ENCODE results near the gene HHAT. TPM values are rescaled to one million over a fixed set of nuclear protein-coding genes. Genes with fewer than 3 reads are reported as not detected.

The HHAT gene
- total and polyA plus RNA-seq, 8 donors: under 0.01 to 5.8 (median 1.6) TPM

DNA sequence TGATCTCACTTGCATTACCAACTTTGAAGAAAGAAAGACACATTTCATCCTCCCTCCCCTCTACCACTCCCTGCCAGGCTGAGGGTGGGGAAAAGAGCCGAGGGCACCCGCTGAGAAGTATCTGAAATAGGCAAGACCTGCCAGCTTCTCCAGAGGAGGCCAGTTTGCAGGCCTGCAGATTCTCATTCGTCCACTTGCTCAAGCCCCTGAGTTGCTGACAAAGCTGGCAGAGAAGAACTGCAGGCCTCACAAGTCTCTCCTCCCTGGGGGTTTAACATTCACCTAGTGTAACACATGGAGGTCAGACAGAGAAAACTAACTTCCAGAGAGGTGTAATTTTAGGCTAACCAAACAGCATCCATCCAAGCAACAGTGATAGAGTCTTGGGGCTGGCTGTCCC lies 376.4 kb downstream of the HHAT start:
- Histone ChIP-seq H3K4me3 (no peak overlapping the region), H3K9me3 (no peaks in the 10 kb centered on the region), H3K27ac (no peak overlapping the region), H3K27me3 (no peaks in the 10 kb centered on the region), H3K36me3 (no peaks in the 10 kb centered on the region), H3K4me1 (peaks cover 0 to 6% (median 3%) of the 10 kb centered on the region in 4 donors)
- no peak for DNase-seq
- TF ChIP-seq POLR2AphosphoS5 (IDR thresholded peaks at IDR 0.05): no peak
- TF ChIP-seq POLR2A (IDR thresholded peaks at IDR 0.05): no peak
- TF ChIP-seq CTCF (IDR thresholded peaks at IDR 0.05): no peak
- TF ChIP-seq EP300 (IDR thresholded peaks at IDR 0.05): no peak
- 76 to 86% (median 84%) methylated on average over 3 of the region's 3 CpGs for WGBS, 5 donors
- intact Hi-C loops (cut with DNase I; ENCODE audit: low total_unique reads): no loop called here

GRCh38 chr1:210706246-210706645 lies 377.5 kb downstream of the HHAT start:
- DNase-seq: no peak
- 41 to 73% (median 44%) methylated on average over 3 of the region's 3 CpGs for WGBS, 5 donors
- Histone ChIP-seq H3K27ac (no peak overlapping the region), H3K4me3 (no peak overlapping the region), H3K27me3 (no peaks in the 10 kb centered on the region), H3K9me3 (no peaks in the 10 kb centered on the region), H3K4me1 (no peaks in the 10 kb centered on the region), H3K36me3 (no peaks in the 10 kb centered on the region)
- intact Hi-C loops (cut with DNase I; ENCODE audit: low total_unique reads): no loop called here
- no peak for TF ChIP-seq POLR2A (IDR thresholded peaks at IDR 0.05)
- no peak for TF ChIP-seq EP300 (IDR thresholded peaks at IDR 0.05)
- no peak for TF ChIP-seq POLR2AphosphoS5 (IDR thresholded peaks at IDR 0.05)
- TF ChIP-seq CTCF (IDR thresholded peaks at IDR 0.05): no peak

DNA sequence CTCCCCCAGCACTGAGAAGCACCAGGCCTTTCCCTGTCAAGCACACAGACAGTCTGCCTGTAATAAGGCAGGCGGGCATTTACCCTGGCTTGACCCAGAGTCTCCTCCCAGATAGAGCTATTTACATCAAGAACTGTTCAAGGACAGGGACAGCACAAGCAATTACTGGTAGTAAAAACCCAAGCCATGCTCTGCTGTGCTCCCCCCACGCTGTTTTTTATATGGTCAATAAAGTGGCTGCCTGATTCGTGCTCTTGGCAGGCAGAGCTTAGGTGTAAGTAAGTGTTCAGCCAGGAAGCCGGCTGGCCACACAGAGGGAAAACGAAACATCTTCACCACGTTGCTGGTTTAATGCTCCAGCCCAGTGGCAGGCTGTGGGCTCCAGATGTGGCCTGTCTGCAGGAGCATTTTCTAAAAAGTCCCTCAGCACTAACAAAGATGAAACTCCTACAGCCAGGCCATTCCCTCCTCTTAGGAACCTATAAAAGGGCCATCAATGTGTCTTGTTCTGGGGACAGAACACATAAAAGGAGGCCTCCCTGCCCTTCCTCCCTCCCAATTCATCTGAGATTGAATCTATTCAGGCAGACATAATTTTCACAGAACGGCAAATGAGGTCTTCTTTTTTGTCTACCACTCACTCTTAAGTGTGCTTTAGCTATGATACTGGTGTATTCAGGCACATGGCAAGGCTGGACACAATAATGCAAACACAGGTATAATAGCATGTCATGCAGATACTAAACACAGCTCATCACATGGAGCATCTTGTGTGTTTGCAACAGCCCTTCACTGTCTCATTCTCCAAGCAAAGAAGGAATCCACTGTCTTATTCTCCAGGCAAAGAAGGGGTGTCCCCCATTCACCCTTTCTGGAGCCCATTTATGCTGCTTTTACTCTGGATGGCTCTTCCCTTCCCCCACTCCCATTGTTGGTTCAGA lies 378.9 kb downstream of the HHAT start:
- WGBS, 5 donors: 68 to 84% (median 70%) methylated on average over 7 of the region's 7 CpGs
- TF ChIP-seq CTCF (IDR thresholded peaks at IDR 0.05) (no peak), POLR2A (IDR thresholded peaks at IDR 0.05) (no peak)
- no peak for DNase-seq

GRCh38 chr1:210709701-210710100 lies 381.0 kb downstream of the HHAT start:
- Histone ChIP-seq H3K9me3 (no peaks in the 10 kb centered on the region), H3K36me3 (no peaks in the 10 kb centered on the region), H3K27ac (no peak overlapping the region), H3K4me3 (no peak overlapping the region), H3K27me3 (no peaks in the 10 kb centered on the region), H3K4me1 (no peaks in the 10 kb centered on the region)
- no peak for DNase-seq
- intact Hi-C loops (cut with DNase I; ENCODE audit: low total_unique reads): no loop called here
- TF ChIP-seq CTCF (IDR thresholded peaks at IDR 0.05) (no peak), POLR2A (IDR thresholded peaks at IDR 0.05) (no peak), POLR2AphosphoS5 (IDR thresholded peaks at IDR 0.05) (no peak), EP300 (IDR thresholded peaks at IDR 0.05) (no peak)
- 86 to 100% (median 95%) methylated on average over 2 of the region's 2 CpGs for WGBS, 5 donors

More for the DNA sequence above, 378.9 kb downstream of the HHAT start:
- Histone ChIP-seq H3K36me3 (no peaks in the 10 kb centered on the region), H3K9me3 (no peaks in the 10 kb centered on the region), H3K27ac (no peak overlapping the region), H3K4me3 (no peak overlapping the region), H3K27me3 (no peaks in the 10 kb centered on the region), H3K4me1 (no peaks in the 10 kb centered on the region)
- intact Hi-C loops (cut with DNase I; ENCODE audit: low total_unique reads): no loop called here

Data from stomach (tissue), 9 donors.